CD14-positive monocyte (primary cell): ENCODE measurements around the gene TENM3. TPM values are rescaled to one million over a fixed set of nuclear protein-coding genes. Genes with fewer than 3 reads are reported as not detected.

Source experiments
- DNase-seq, 3 donors: peaks; one replicate each; pipeline ENCODE4 v3.0.0-alpha.2; 2011 to 2022
- H2AFZ ChIP-seq: 2 replicates; pipeline ENCODE4 v1.6.0; 2012; ENCODE audit warnings: mild to moderate bottlenecking, low read depth, low read length, inconsistent platforms; ENCODE audit not compliant: insufficient read depth, poor library complexity, severe bottlenecking
- H3K27ac ChIP-seq, 2 donors: 1 replicate in 1 of 2; 2 replicates in 1 of 2; pipeline ENCODE4 v1.5.1; 2012 to 2013; ENCODE audit warnings: low read length in 2 of 2, control low read depth in 1 of 2, inconsistent platforms in 1 of 2, low read depth in 1 of 2, mild to moderate bottlenecking in 1 of 2
- H3K27me3 ChIP-seq, 2 donors: one replicate each; pipeline versions ENCODE4 v1.6.0 to v1.6.1; 2011 to 2013; ENCODE audit warnings: low read length in 2 of 2; ENCODE audit not compliant: control insufficient read depth in 2 of 2, insufficient read depth in 2 of 2
- H3K36me3 ChIP-seq, 2 donors: replicated peaks in 1 of 2; 1 replicate in 1 of 2; 2 replicates in 1 of 2; pipeline versions ENCODE4 v1.5.1 to v1.6.1; 2012 to 2013; ENCODE audit warnings: low read length in 2 of 2, control low read depth in 1 of 2, inconsistent platforms in 1 of 2, mild to moderate bottlenecking in 1 of 2; ENCODE audit not compliant: insufficient read depth in 2 of 2, control insufficient read depth in 1 of 2
- H3K4me1 ChIP-seq, 2 donors: 1 replicate in 1 of 2; 2 replicates in 1 of 2; pipeline versions ENCODE4 v1.5.1 to v1.6.1; 2012 to 2013; ENCODE audit warnings: low read length in 2 of 2, control low read depth in 1 of 2, inconsistent platforms in 1 of 2, mild to moderate bottlenecking in 1 of 2, moderate library complexity in 1 of 2; ENCODE audit not compliant: insufficient read depth in 2 of 2, control insufficient read depth in 1 of 2
- H3K4me2 ChIP-seq: replicated peaks from 2 replicates; pipeline ENCODE3; 2012; ENCODE audit warnings: low read length, moderate library complexity, mild to moderate bottlenecking; ENCODE audit not compliant: poor library complexity, severe bottlenecking; ENCODE audit errors: extremely low read depth
- H3K4me3 ChIP-seq, 3 experiments: fragments of 200-600 bp in 1 of 3; sonication (generic) in 1 of 3; replicated peaks in 1 of 3; 1 replicate in 2 of 3; 2 replicates in 1 of 3; pipeline ENCODE4 v1.5.1; 2011 to 2013; ENCODE audit warnings: low read length in 3 of 3, mild to moderate bottlenecking in 3 of 3, control low read depth in 2 of 3, low read depth in 2 of 3, inconsistent platforms in 1 of 3, moderate library complexity in 1 of 3
- H3K79me2 ChIP-seq: 2 replicates; pipeline ENCODE4 v1.6.0; 2012; ENCODE audit warnings: mild to moderate bottlenecking, control low read depth, inconsistent platforms, low read length, moderate library complexity; ENCODE audit not compliant: insufficient read depth
- H3K9ac ChIP-seq: 2 replicates; pipeline ENCODE4 v1.6.0; 2017; ENCODE audit warnings: low read length, mild to moderate bottlenecking; ENCODE audit not compliant: insufficient read depth, poor library complexity, severe bottlenecking
- H3K9me3 ChIP-seq, 2 donors: replicated peaks in 1 of 2; 1 replicate in 1 of 2; 2 replicates in 1 of 2; pipeline versions ENCODE4 v1.5.1 to v1.6.1; 2012 to 2013; ENCODE audit warnings: low read length in 2 of 2, control low read depth in 1 of 2; ENCODE audit not compliant: control insufficient read depth in 1 of 2, insufficient read depth in 1 of 2
- H4K20me1 ChIP-seq: 2 replicates; pipeline ENCODE4 v1.6.0; 2012; ENCODE audit warnings: mild to moderate bottlenecking, low read length, control low read depth, moderate library complexity; ENCODE audit not compliant: insufficient read depth
- H3K27ac Mint-ChIP-seq, 7 donors: one replicate each; pipeline ENCODE4 v1.8.0; 2020; ENCODE audit warnings: mild to moderate bottlenecking in 7 of 7, mixed read lengths in 7 of 7, moderate library complexity in 6 of 7, inconsistent platforms in 2 of 7
- H3K27me3 Mint-ChIP-seq, 3 donors: one replicate each; pipeline ENCODE4 v1.8.0; 2021 to 2022; ENCODE audit warnings: low read depth in 3 of 3, mild to moderate bottlenecking in 3 of 3, mixed read lengths in 3 of 3, moderate library complexity in 3 of 3, inconsistent platforms in 1 of 3
- H3K36me3 Mint-ChIP-seq, 2 donors: one replicate each; pipeline ENCODE4 v1.8.0; 2020; ENCODE audit warnings: mixed read lengths in 2 of 2, inconsistent platforms in 1 of 2, mild to moderate bottlenecking in 1 of 2
- H3K4me1 Mint-ChIP-seq: one replicate; pipeline ENCODE4 v1.8.0; 2020; ENCODE audit warnings: mild to moderate bottlenecking, mixed read lengths
- H3K4me3 Mint-ChIP-seq, 2 donors: one replicate each; pipeline ENCODE4 v1.8.0; 2020; ENCODE audit warnings: mild to moderate bottlenecking in 2 of 2, mixed read lengths in 2 of 2, moderate library complexity in 1 of 2
- H3K9me3 Mint-ChIP-seq, 7 donors: one replicate each; pipeline ENCODE4 v1.8.0; 2020 to 2022; ENCODE audit warnings: mixed read lengths in 7 of 7, mild to moderate bottlenecking in 6 of 7, moderate library complexity in 6 of 7, inconsistent platforms in 2 of 7
- WGBS: methylation state at CpG from one replicate; pipeline ENCODE4 v1.1.5; 2013; ENCODE audit warnings: missing lambda C conversion rate; ENCODE audit not compliant: insufficient coverage; 5-methylcytosine and 5-hydroxymethylcytosine counted together
- intact Hi-C, 2 donors: fragments of 100-400 bp; cut with micrococcal nuclease; formaldehyde crosslinking; loops; one replicate each; pipeline versions ENCODE4 v1.15.0 to v1.15.1; 2023
- polyA plus RNA-seq, 3 donors: library from polyadenylated mRNA; depleted of rRNA in 1 of 3; unstranded in 2 of 3; stranded (reverse) in 1 of 3; fragments of 300-500 nt in 2 of 3; fragments of >200 nt in 1 of 3; fragmentation: Illumina TruSeq in 2 of 3; gene quantifications; 1 replicate in 2 of 3; 2 replicates in 1 of 3; pipeline ENCODE4 v1.2.3, GENCODE V29; 2012 to 2021
- TF ChIP-seq, protein P1 (sequence below): fragments of 200-600 bp; IDR thresholded peaks from one replicate; pipeline ENCODE4 v1.8.0; 2022; ENCODE audit warnings: antibody characterized with exemption, mild to moderate bottlenecking

TENM3 gene
- polyA plus RNA-seq, 3 donors: not detected

DNA sequence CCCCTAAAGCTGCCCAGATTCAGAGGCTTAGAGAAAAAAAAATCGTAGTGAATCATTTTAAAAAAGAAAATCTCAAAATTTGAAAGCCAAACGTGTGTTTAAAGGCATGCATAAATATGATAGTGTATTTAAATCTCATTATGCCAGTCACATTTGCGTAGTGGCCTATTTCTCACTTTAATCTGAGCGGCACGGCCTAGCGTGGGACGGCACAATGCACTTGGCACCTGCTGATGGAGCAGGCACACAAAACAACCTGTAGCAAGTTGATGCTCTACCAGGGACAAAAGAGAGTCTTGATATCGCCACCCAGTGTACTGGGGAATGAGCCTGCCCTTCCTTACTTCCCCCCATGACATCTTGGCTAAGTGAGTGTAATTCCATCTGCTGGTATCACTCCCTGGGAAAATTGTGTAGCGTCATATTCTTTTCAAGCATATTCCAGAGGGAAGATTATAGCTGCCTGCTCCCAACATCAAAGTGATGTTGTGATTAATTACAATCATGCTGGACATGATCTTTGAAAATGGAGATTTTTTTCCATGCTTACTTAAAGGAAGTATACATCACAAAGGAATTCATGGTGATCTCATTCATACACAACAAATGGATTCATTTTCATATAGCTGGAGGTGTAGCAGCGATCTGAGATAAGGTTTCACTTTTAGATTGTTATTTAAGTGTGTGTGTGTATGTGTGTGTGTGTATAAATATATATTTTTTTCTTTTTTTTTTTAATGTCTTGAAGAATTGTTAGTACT is 535.2 kb downstream of the TENM3 start:
- no peak overlapping the region for H3K9ac ChIP-seq
- Mint-ChIP-seq H3K9me3 (peaks cover 0 to 3% (median 0%) of the 10 kb centered on the region in 7 donors), H3K27ac (no peak overlapping the region), H3K36me3 (no peaks in the 10 kb centered on the region), H3K4me3 (no peak overlapping the region), H3K27me3 (peaks cover 0 to 4% (median 0%) of the 10 kb centered on the region in 3 donors), H3K4me1 (no peaks in the 10 kb centered on the region)
- H3K27me3 ChIP-seq: no peaks in the 10 kb centered on the region
- no peaks in the 10 kb centered on the region for H4K20me1 ChIP-seq
- H3K4me1 ChIP-seq: no peaks in the 10 kb centered on the region
- no peaks in the 10 kb centered on the region for H3K9me3 ChIP-seq
- 100% methylated on average over 4 of the region's 10 CpGs for WGBS
- no peak overlapping the region for H2AFZ ChIP-seq
- H3K4me3 ChIP-seq: no peak overlapping the region
- intact Hi-C loops: no loop called here
- no peaks in the 10 kb centered on the region for H3K36me3 ChIP-seq
- H3K4me2 ChIP-seq: no peak overlapping the region
- no peak overlapping the region for H3K27ac ChIP-seq
- no peak for DNase-seq
- TF ChIP-seq, protein P1, sequence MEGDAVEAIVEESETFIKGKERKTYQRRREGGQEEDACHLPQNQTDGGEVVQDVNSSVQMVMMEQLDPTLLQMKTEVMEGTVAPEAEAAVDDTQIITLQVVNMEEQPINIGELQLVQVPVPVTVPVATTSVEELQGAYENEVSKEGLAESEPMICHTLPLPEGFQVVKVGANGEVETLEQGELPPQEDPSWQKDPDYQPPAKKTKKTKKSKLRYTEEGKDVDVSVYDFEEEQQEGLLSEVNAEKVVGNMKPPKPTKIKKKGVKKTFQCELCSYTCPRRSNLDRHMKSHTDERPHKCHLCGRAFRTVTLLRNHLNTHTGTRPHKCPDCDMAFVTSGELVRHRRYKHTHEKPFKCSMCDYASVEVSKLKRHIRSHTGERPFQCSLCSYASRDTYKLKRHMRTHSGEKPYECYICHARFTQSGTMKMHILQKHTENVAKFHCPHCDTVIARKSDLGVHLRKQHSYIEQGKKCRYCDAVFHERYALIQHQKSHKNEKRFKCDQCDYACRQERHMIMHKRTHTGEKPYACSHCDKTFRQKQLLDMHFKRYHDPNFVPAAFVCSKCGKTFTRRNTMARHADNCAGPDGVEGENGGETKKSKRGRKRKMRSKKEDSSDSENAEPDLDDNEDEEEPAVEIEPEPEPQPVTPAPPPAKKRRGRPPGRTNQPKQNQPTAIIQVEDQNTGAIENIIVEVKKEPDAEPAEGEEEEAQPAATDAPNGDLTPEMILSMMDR: no peak
- no peaks in the 10 kb centered on the region for H3K79me2 ChIP-seq

DNA sequence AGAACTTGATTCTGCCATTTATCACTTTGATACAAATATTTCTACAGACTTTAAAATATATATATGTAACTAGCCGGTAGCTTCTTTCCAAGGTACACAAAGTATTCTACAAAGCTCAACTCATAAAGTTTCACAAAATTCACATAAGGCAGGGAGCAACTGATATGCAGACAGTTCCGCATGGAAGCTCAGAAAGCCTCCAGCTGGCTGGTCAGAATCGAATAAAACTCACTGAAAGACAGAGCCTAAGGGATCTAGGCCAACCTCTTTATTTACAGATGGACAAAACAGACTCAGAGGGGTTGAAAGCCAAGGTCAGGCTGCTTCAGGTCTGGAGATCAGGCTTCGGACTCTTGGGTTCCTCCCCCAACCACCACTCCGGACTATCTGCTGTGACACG is 543.8 kb downstream of the TENM3 start:
- intact Hi-C loops: no loop called here
- WGBS: 100% methylated on average over 2 of the region's 6 CpGs
- no peak for DNase-seq
- Histone ChIP-seq H3K36me3 (no peaks in the 10 kb centered on the region), H2AFZ (no peak overlapping the region), H3K9me3 (peaks cover 6 to 13% of the 10 kb centered on the region in 2 donors), H3K27me3 (no peaks in the 10 kb centered on the region), H3K9ac (no peak overlapping the region), H3K4me1 (no peaks in the 10 kb centered on the region), H3K79me2 (no peaks in the 10 kb centered on the region), H3K4me2 (no peak overlapping the region), H3K4me3 (no peak overlapping the region), H4K20me1 (no peaks in the 10 kb centered on the region), H3K27ac (no peak overlapping the region)
- no peaks in the 10 kb centered on the region for H3K4me1 Mint-ChIP-seq
- peaks cover 0 to 1% (median 0%) of the 10 kb centered on the region in 3 donors for H3K27me3 Mint-ChIP-seq
- no peak overlapping the region for H3K4me3 Mint-ChIP-seq
- H3K27ac Mint-ChIP-seq: no peak overlapping the region
- TF ChIP-seq, protein P1: no peak
- H3K9me3 Mint-ChIP-seq: peaks cover 3 to 25% (median 12%) of the 10 kb centered on the region in 7 donors
- H3K36me3 Mint-ChIP-seq: no peaks in the 10 kb centered on the region
